Measurements from ENCODE around the gene OR3A1. TPM values are rescaled to one million over a fixed set of nuclear protein-coding genes. Genes with fewer than 3 reads are reported as not detected.

OR3A1 gene
- polyA plus RNA-seq, 1 experiment = not detected

Other genes with a start within 250 kb of the OR3A1 start
- gene OR1D5, start 234.8 kb downstream of the OR3A1 start, polyA plus RNA-seq (2011; rRNA removed) = not detected in 2 replicates
- not detected in 2 replicates for gene OR1D2, start 193.9 kb downstream of the OR3A1 start, polyA plus RNA-seq (2011; rRNA removed)
- gene OR1G1, start 170.8 kb downstream of the OR3A1 start, polyA plus RNA-seq (2011; rRNA removed) = not detected in 2 replicates
- not detected in 2 replicates for gene OR1A2, start 100.8 kb downstream of the OR3A1 start, polyA plus RNA-seq (2011; rRNA removed)
- not detected in 2 replicates for gene OR1A1, start 90.7 kb downstream of the OR3A1 start, polyA plus RNA-seq (2011; rRNA removed)
- not detected in 2 replicates for gene OR3A2, start 87.9 kb upstream of the OR3A1 start, polyA plus RNA-seq (2011; rRNA removed)
- gene OR1E1, start 100.0 kb upstream of the OR3A1 start, polyA plus RNA-seq (2011; rRNA removed) = not detected in 2 replicates
- not detected in 2 replicates for gene OR3A3, start 113.0 kb upstream of the OR3A1 start, polyA plus RNA-seq (2011; rRNA removed)
- gene OR1E2, start 135.5 kb upstream of the OR3A1 start, polyA plus RNA-seq (2011; rRNA removed) = not detected in 2 replicates
- not detected in 2 replicates for gene SPATA22, start 173.5 kb upstream of the OR3A1 start, polyA plus RNA-seq (2011; rRNA removed)
- gene ASPA, start 177.6 kb upstream of the OR3A1 start, polyA plus RNA-seq (2011; rRNA removed) = 0.17 and 0.27 TPM in 2 replicates

Measured in AG04450 (cell line).